COLO668 (cell line): ENCODE measurements around the gene MYO1F.
"Not testable (repeated sequence)": the region's sequence is repeated elsewhere in the genome, so short reads cannot be mapped to it uniquely, and the experiment has no call there.

Source experiments
- DNase-seq: peaks from one replicate; lab custom pipeline; 2025; ENCODE audit not compliant: unreplicated experiment; lab: John Stamatoyannopoulos, UW

The MYO1F gene

GRCh38 chr19:8567522-8568172 is 9.6 kb downstream of the MYO1F start:
- no peak for DNase-seq

- no peak for DNase-seq
Observed at GRCh38 chr19:8566855-8567254, 10.4 kb downstream of the MYO1F start.

- not testable (repeated sequence) for DNase-seq
Observed at GRCh38 chr19:8564866-8565265, 12.4 kb downstream of the MYO1F start.

- no peak for DNase-seq
Observed at GRCh38 chr19:8561075-8561764, 16.0 kb downstream of the MYO1F start.

- no peak for DNase-seq
Observed at GRCh38 chr19:8558325-8558724, 18.9 kb downstream of the MYO1F start.

DNA sequence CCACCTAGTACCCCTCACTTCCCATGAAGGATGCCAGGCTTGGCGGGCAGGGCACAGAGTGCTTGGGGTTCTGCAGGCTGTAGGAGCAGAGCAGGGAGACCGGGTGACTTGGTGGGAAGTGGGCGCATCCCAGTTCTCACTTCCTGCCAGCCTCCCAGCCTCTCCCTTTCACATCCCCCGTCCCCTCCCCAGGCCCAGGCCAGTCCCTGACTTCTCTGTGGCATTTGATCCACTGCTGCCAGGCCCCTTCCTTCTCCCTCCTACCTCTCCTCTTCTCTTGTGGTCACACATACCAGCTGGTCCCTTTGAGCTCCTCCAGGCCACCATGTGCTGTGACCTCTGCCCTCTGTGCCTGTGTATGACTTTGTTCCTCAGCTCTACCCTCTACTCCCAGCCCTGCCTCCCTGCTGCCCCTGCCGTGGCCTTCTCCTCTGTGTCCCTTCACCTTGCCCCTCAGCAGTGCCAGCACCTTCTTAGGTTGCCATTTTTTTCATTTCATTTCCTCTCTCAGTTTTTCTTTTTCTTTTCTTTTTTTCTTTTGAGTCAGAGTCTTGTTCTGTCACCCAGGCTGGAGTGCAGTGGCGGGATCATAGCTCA is 19.5 kb downstream of the MYO1F start:
- no peak for DNase-seq

DNA sequence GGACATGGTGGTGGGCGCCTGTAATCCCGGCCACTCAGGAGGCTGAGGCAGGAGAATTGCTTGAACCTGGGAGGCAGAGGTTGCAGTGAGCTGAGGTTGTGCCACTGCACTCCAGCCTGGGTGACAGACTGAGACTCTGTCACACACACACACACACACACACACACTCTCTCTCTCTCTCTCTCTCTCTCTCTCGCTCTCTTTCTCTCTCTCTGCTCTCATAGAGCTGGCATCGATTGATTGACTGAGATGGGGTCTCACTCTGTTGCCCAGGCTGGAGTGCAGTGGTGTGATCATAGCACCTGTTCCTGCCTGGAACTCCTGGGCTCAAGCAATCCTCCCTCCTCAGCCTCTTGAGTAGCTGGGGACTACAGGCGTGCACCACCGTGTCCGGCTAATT is 23.5 kb downstream of the MYO1F start:
- DNase-seq = not testable (repeated sequence)

DNA sequence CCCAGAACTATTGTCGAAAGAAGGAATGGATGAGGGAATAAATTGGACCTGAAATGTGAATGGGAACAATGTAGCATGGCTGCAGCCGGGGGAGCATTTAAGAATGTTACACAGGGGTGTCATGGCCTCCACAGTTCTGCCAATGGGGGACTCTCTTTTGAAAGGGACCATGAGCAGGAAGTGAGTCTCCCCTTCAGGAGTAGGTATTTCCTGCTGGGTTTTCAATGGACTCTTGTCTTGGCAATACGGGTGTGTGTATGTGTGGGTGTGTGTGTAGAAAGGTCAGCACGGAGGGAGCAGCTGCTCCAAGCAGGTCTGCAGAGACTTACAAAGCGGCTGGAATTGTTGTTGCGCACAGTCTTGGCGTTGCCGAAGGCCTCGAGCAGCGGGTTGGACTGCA is 24.4 kb downstream of the MYO1F start:
- DNase-seq = no peak

GRCh38 chr19:8550070-8550469 is 27.2 kb downstream of the MYO1F start:
- DNase-seq = no peak

GRCh38 chr19:8545743-8546142 is 31.5 kb downstream of the MYO1F start:
- DNase-seq = no peak

- DNase-seq = no peak
Observed at GRCh38 chr19:8544168-8544567, 33.1 kb downstream of the MYO1F start.

DNA sequence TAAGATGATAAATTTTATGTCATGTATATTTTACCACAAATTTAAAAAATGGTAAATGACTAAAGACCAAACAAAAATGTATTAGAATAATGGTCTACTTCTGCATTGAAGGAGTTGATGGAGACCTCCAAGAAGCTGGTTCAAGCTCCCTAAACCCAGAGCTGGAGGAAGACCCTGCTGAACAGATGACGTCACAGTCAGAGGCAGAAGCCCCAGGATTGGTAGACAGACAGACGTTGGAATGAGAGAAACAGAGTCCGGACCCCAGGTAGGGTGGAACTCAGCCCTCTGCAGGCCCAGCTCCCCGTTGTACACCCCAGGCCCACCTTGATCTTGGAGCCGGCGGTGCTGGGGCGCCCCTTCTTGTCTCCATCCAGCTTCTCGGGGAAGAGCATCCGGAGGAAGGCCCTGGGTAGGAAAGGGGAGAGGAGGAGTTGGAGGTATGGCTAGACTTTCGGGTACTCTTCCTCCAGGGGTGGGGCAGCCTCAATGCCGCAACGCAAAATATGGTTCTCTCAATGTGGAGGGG is 37.6 kb downstream of the MYO1F start:
- DNase-seq = no peak

- DNase-seq = no peak
Observed at GRCh38 chr19:8537099-8537498, 40.1 kb downstream of the MYO1F start.

GRCh38 chr19:8536282-8536681 is 41.0 kb downstream of the MYO1F start:
- DNase-seq = no peak

GRCh38 chr19:8532225-8532624 is 45.0 kb downstream of the MYO1F start:
- no peak for DNase-seq

- DNase-seq = no peak
Observed at GRCh38 chr19:8531470-8531869, 45.8 kb downstream of the MYO1F start.

DNA sequence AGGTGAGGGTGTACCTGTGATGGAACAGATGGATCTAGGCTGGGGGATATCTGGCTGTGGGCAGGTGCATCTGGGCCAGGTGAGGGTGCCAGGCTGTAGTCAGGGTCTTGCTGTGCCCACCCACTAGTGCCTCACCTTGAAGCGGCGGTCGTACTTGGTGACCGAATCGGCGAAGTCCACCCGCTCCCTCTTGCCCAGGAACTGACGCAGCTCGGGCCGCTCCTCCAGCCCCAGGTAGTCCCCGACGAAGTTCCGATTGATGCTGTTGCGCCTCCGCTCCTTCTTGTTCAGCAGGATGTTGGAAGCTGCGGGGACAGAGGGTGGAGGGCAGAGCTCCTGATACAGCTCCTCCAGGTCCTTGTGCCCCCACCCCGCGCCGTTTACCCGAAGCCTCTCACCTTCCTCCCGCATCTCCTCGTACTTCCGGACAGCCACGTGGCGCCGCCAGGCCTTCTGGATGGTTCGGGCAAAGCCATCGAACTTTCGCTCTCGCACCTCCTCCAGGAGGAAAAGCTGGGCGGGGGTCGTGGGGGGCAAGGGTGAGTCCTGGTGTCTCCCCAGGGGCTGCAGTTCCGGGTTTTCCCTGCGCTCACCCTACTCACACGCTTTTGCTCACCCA is 47.1 kb downstream of the MYO1F start:
- DNase-seq = no peak

- DNase-seq = no peak
Observed at GRCh38 chr19:8529369-8530006, 47.8 kb downstream of the MYO1F start.

DNA sequence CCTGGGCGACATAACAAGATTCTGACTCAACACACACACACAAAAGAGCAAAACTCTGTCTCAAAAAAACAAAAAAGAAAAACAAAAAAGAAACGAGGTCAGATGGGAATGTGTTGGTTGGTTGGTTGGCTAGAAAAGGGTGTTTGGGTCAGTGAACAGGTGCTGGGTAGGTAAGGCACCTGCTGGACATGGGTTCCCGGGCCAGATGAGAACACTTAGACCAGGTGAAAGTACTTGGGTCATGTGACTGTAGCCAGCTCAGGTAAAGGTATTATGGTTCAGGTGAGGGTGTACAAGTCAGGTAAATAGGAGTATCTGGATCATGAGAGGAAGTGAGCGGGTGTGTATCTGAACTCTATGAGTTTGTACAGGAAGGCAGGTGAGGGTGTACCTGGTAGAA is 48.7 kb downstream of the MYO1F start:
- DNase-seq = no peak

DNA sequence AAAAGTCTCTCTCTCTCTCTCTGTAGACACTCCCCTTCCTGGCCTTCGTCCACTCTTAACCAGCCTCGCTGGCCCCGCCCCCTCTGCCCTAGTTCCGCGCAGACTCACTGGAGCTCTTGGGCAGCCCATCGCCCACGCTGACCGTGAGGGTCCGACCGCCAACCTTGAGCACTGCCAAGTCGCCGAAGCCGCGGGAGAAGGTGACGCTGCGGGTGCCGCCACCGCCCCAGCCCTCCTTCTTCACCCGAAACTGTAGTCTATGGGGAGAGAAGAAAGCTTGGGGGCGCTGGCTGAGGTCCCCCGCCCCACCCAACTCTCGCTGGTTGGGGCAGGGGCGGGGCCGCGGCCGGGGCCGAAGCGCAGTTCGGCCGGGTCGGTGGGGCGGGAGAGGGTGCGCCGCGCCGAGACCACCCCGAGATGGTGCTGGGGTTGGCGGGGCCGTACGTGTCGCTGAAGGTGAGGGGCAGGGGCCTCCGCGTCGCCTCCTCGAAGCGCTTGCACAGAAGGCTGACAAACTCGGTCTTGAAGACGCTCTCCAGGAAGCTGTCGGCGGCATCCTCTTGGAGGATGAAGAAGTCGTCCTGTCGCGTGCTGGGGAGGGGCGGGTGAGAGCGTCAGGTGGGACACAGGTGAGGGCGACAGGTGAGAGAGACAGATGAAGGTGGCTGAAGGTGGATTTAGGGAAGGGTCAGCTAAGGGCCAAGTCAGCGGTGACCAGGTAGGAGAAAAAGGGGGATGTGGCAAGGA is 50.7 kb downstream of the MYO1F start:
- DNase-seq = no peak

DNA sequence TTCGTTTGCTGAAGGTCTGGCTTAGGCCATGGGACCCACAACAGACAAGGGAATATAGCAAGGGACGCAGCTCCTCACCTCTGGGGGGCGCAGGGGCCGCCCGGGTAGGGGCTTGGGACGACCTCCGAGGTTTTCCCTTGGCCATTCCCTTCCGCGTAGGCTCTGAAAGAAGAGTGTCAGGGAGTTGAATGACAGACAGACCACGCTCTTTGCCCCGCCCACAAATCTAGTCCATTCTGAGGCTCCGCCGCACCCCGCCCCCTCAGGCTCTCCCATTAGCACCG is 51.9 kb downstream of the MYO1F start:
- no peak for DNase-seq
